HG03159 (cell line): Measurements from ENCODE around the gene CHST12.
"Not testable (repeated sequence)": the region's sequence is repeated elsewhere in the genome, so short reads cannot be mapped to it uniquely, and the experiment has no call there.

Source experiments
- ATAC-seq: cut with Tn5 transposase; IDR thresholded peaks from one replicate; pipeline ENCODE4 v1.9.1; 2021; ENCODE audit warnings: mild to moderate bottlenecking, moderate library complexity; ENCODE audit not compliant: unreplicated experiment

CHST12 gene

DNA sequence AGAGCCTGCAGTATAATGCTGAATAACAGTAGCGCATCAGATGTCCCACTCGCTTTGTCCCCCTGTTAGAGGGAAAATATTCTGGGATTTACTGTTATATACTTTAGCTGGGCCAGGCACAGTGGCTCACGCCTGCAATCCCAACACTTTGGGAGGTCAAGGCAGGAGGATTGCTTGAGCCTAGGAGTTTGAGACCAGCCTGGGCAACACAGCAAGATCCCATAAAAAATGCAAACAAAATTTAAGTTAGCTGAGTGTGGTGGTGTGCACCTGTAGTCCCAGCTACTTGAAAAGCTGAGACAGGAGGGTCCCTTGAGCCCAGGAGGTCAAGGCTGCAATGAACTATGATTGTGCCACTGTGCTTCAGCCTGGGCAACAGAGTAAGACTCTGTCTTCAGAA lies 50.4 kb downstream of the CHST12 start:
- not testable (repeated sequence) for ATAC-seq

DNA sequence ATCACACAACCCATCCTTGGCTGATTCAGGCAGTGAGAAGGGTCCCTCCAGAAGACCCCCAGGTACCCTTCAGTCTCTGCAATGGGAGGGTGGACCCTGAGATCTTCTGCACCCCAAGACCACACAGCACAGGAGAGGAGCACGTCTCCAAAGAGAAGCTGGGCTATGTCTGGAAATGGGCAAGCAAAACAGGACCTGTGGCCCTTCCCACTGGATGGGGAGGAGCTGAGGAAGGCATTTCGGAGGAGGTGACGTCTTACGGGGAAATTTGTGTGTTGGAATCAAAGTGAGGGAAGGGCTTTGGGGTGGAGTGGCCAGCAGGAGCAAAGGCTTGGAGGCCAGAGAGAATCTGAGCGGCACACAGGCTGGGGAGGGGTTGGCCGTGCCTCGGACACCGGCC lies 56.3 kb downstream of the CHST12 start:
- no peak for ATAC-seq

DNA sequence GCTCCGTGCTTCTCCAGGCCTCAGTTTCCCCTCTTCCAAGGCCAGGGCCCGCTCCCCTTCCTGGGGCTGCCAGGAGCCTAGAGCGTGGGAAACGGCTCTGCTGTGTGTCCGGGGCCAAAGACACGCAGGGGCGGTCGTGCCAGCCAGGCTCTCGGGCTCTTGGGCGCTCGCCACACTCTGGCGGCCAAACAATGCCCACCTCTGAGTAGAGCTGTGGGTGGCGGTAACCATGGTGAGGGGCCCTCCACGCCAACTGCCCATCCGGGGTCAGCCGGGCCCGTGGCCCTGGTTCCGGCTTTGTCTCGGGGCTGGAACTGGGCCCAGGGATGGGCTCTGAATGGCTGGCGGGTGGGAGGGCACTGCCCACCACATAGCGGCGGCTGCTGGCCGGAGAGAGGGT lies 56.8 kb downstream of the CHST12 start:
- ATAC-seq = no peak

DNA sequence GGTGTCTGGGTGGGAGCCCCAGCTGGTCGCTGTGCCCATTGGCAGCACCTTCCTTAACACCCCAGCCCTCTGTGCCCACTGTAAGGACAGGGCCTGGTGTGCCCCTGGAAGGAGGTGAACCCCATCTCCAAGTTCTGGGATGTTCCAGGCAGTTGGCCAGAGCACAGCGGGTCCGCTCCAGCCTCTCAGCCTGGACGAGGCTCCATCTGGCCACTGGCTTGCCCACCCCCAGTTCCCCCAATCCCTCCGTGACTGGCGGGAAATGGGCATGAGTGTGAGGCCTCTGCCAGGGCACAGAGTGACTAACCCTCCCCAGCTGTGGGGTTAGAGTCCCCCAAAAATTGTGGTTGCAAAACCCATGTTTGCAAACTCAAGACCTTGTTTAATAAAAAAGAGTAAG lies 57.2 kb downstream of the CHST12 start:
- ATAC-seq = no peak

DNA sequence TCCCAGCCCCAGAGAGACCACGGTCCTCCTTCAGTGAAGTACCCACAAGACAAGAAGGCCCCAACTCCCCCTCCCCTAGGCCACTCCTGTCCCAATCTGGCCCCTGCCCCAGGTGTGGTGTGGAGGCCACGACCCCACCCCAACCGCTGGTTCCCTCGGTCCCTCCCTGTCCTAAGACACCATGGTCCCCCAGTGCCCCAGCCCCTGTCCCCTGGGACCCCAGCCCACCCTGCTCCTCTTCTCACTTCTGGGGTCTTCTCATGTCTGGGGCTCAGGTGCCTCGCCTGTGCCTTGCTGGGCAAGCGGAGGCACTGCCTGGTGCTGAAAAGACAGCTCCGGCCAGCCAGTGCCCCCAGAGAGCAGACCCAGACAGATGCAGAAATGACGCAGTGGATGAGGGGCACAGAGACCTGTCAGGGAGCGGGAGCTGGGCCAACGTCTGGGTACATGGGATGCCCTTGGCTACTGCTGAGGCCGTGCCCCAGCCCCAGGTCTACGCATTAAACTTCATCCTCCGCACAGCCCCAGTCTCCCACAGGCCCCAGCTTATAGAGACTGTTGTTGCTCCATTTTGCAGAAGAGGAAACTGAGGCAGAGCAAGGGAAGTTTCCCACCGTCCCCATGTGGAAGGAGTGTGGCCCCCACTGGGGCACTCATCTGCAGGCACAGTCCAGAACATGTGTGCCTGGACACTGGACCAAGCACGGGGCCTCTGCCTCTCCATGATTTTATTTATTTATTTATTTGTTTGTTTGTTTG lies 58.0 kb downstream of the CHST12 start:
- no peak for ATAC-seq

DNA sequence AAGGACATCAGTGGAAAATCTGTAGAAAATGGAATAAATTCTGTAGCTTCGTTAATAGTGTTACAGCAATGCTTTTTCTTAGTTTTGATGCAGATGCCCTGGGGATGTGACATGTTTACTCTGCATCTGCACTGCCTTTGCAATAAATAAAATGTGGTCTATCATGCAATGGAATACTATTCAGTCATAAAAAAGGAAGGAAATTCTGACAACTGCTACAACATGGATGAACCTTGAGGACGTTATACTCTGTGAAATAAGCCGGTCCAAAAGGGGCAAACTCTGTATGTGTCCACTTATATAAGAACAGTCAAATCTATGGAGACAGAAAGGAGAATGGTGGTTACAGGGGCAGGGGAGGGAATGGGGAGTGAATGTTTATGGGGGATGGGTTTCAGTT lies 59.3 kb downstream of the CHST12 start:
- ATAC-seq = no peak

DNA sequence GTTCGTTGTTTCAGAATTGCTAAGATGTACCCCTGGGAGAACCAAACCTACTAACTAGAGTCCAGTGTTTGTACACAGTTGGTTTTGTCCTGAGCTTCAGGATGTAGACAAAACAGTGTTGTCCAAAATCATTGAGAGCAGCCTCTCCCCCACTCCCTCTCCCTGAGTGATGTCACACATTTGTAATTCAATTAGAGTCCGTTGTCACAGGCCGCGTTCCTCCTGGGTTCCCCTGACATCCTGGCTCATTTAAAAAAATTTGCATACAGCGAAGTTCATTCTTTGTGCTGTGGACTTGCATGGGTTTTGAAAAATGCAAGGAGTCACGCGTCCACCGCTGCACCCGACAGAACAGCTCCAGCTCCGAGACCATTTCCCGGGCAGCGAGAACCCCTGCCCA lies 62.5 kb downstream of the CHST12 start:
- no peak for ATAC-seq

DNA sequence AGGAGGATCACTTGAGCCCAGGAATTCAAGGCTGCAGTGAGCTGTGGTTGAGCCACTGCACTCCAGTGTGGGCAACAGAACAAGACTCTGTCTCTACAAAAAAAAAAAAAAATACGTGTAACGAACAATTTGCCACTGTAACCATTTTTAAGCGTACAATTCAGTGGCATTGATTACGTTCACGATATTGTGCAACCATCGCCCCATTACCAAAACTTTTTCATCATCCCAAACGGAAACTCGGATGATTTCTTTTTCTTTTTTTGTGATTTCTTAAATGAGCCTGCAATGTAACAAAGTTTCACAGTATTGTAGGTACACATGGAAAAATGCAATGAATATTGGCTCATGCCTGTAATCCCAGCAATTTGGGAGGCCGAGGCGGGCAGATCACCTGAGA lies 63.3 kb downstream of the CHST12 start:
- ATAC-seq = no peak

DNA sequence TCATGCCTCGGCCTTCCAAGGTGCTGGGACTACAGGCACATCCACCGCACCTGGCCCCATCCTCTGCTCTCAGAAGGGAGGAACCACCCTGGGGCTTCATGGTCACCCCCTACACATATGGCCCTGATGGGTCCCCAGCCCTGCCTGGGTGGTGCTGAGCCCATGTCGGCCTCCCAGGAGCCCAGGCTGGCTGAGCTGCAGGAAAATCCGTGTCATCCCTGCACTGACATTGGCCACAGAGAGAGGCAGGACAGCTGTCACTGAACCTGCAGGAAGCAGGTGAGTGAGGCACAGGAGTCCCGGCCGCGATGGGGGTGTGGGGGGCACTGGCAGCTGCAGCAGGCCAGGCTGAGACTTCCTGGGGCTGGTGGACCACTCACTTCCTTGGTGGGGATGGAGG lies 64.8 kb downstream of the CHST12 start:
- ATAC-seq = no peak

DNA sequence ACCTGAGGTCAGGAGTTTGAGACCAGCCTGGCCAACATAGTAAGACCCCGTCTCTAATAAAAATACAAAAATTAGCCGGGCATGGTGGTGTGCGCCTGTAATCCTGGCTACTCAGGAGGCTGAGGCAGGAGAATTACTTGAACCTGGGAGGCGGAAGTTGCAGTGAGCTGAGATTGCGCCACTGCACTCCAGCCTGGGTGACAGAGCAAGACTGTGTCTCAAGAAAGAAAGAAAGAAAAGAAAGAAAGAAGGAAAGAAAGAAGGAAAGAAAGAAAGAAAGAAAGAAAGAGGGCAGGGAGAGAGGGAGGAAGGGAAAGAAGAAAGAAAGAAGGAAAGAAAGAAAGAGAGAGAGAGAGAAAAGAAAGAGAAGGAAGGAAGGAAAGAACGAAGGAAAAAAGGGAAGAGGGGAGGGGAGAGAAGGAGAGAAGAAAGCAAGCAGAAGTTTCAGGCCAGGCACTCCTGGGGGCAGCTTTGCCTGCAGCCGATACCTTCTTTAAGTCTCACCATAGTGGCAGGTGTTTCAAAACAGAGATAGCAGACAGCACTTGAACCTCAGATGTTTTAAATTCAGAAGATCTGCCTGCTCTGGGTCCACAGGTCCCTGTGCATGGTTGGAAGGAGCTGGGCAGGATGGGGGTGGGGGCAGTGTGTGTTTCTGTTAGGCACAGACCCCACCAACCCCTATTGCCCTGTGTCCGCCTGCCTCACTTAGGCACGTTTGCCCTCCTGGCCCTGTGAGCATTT lies 66.2 kb downstream of the CHST12 start:
- not testable (repeated sequence) for ATAC-seq

DNA sequence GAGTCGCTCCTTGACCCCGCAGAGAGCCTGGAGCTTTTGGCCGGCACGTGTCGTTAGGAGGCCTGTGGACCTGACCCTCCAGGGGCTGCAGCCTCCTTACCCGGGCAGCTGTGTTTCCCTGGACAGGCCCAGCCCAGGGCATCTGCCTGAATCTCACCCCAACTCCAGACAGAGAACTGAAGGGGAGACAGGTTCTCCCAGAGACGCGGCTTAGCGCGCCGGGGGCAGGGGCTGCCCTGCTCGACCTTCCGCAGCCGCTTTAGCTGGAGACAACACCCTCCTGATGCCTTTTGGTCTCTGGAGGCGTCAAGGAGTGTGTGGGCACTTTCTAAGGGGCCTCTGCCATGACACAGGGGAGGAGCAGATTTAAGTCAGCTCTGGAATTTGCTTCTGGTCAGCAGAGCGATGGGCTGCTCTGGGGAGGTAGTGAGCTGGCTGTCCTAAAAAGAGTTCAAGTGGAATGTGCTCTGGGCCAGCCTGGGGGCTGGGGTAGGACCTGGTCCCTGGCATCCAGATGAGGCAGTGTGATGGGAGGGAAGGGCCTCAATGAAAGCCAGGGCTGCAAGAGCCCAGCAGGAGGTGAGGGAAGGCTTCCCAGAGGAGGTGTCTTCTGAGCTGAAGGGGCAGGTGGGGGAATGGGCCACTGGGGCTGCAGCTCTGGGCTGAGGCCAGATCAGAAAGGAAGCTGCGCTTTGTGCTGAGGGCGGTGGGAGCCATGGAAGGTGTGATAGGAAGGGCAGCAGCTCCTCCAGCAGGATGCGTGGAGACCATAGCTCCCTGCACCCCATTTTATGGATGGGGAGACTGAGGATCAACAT lies 67.0 kb downstream of the CHST12 start:
- ATAC-seq = no peak

DNA sequence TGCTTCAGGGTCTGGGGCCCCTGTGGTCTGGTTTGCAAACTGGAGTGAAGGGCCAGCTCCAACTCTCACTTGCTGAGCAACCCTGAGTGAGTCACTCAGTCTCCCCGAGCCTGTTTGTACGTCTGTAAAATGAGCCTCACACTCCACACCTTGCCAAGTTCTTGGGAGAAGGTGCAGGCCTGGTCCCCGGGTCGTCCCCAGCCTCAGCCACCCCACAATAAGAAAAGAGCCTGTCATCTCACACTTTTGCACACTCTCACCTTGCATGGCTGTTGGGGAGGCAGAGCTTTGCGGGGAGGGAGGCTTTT lies 67.6 kb downstream of the CHST12 start:
- ATAC-seq = no peak

DNA sequence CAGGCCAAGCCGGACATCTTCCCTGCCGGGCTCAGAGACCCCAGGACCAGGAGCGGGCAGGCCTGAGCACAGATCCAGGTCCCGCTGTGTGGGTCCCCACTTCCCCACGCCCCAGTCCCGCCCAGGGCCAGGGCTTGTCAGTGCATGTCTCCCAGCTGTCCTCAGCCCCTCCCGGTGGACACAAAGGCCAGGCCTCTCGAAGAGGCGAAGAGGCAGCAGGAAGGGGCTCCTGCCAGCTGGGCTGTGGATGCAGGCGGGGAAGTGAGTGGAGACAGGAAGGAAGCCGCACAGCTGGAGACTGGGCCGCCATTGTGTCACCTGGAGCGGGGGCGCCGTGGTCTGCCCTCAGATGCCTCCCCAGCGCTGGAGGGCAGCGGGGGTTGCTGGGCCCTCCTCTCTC lies 68.0 kb downstream of the CHST12 start:
- ATAC-seq = no peak

DNA sequence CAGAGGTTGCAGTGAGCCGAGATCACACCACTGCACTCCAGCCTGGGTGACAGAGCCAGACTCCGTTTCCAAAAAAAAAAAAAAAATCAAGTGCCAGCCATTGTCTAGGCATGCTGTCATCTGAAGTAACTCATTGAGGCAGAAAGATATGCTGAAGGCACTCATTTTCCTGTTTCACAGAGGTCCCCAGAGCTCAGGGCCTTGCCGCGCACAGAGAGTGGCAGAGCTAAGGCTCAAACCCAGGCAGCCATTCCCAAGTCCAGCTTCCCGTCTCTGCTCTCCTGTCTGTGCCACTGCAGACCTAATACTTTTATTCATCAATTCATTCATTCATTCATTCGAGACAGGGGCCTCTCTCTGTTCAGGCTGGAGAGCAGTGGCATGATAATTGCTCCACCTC lies 69.3 kb downstream of the CHST12 start:
- ATAC-seq = no peak

DNA sequence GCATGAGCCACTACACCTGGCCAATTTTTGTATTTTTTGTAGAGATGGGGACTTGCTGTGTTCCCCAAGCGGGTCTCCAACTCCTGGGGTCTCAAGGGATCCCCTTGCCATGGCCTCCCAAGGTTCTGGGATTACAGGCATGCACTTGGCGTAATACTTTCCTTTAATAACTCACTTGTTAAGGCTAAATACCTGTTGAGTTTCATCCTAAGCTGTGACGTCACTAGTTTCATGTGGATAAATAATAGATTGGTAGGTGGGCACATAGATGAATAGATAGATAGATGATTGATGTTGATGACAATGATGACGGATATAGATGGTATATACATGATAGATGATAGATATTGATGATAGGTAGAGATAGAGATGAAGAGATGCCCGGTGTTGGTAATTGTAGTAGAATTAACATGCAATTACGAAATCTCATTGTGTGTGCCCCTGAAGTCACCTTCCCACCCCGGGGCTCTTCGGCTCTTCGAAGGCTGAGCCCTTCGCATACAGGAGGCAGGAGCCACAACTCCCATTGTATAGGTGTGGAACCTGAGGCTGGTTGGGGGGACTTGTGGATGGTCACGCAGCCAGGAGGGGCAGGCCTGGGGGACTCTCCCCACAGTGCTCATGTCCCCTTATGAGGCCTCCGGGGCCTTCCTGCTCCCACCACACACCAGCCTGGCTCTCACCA lies 70.2 kb downstream of the CHST12 start:
- no peak for ATAC-seq

DNA sequence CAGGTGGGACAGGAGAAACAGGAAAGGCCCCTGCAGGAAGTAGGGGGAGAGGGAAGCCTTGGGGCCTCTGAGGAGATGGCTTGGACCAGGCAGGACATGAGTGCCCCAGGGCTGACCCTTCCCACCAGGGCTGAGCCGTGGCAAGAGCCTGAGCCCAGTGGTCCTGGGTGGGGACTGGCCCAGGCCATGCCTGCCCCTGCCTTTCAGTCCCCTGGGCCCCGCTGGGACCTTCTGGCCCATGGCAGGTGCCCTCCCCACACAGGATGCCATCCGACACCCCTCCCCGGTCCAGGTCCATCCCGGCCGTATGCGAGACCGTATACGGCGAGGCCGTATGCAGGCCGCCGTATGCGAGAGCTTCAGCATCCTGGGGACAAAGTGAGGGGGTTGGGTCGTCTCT lies 70.8 kb downstream of the CHST12 start:
- ATAC-seq = no peak

DNA sequence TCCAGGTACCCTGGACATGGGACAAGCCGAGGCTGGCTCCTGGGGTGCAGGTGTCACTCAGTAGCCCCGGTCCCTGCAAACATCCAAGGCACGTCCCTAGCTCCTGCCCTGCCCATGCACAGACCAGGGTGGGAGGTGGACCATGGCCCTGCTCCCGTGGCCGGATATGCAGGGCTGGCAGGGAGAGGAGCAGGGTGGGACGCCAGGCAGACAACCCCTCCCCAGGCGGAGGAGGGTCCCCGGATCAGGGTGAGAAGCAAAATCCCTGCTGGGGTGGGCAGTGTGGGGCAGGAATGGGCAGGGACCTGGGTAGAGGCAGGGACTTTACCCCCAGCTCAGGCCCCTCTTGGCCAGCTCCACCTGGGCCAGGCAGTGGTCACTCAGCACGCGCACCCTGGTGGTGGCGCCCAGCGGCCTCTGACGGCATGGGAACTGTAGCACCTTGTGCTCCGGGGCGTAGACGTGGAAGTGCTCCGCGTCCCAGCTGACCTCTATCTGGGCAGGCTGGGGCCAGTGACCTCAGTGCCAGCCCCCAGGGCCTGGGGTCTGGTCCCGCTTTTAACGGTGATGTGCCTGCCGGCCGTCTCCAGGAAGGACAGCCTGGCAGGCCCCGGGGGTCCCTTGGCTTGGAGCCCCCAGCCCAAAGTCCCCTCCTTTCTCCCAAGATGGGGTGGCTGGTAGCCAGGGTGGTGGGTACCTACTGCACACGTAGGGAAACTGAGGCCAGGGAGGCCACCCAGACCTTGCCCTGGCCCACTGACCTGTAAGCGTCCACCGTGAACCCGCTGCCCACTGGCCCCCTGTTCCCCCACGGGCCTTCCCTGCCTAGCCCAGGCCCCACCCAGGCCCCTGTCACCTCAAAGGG lies 71.6 kb downstream of the CHST12 start:
- ATAC-seq = no peak

DNA sequence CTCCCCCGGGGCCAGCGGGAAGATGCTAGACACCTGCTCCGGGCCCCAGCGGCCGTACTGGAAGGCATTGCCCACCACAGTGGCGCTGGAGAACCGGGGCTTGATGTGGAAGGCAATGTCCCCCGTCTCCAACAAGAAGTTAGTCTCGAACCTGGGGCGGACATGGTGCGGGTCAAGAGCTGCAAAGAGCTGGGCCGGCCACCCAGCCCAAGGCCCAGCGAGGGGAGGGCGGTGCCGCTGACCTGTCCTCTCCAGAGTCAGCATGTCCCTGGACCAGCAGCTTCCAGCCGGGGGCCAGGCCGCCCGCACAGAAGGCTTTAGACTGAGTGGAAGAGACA lies 72.2 kb downstream of the CHST12 start:
- no peak for ATAC-seq

DNA sequence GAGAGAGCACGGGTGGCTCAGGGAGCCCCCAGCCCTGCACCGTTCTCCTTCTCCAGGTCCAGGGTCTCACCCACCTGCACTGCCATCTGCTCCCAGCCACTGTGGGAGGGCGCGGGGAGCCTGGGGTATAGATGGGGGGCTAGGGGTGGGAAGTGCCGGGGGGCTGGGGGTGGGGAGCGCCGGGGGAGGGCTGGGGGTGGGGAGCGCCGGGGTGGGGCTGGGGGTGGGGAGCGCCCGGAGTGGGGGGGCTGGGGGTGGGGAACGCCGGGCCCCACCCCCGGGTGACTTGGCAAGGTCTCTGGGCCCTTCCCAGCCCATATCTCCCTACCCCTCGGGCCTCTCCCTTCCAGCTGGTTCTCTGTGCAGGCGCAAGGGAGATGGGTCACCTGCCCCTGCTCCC lies 72.9 kb downstream of the CHST12 start, which contains the start of gene GRIFIN:
TSS of gene GRIFIN (minus strand) at position 101 of the 400 bp plus-strand sequence. CDS start at position 86, 15 bp downstream.
- no peak for ATAC-seq

DNA sequence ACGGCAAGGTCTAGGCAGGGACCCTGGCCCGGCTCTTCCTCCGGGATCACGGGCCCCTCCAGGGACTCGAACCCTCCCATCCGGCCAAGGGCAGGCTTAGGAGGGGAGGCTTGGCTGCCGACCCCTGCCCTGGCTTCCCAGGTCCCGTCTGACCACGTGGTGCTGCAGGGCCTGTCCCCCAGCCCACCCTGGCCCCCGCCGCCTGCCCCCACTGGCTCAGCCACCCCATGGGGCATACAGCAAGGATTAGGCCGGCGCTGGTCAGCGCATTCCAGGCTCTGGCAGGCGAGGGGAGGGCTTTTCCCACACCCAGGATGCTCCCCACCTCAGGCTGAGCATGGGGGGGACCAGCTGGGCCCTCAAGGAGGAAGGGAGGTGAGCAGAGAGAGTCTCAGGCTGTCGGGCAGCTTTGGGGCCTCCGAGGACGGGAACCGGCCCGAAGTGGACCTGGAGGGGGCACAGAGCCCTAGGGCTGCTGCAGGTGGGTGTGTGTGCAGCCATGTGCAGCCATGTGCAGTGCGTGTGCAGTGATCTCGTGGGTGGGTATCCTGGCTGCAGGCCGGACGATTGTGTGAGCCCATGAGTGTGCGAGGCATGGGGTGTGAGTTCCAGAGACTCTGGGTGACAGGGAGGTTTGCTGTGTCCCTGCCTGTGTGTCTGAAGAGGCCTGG lies 73.5 kb downstream of the CHST12 start:
- no peak for ATAC-seq
